ENCODE measurements around the gene EEA1.
"Not testable (repeated sequence)": the region's sequence is repeated elsewhere in the genome, so short reads cannot be mapped to it uniquely, and the experiment has no call there.

The EEA1 gene

DNA sequence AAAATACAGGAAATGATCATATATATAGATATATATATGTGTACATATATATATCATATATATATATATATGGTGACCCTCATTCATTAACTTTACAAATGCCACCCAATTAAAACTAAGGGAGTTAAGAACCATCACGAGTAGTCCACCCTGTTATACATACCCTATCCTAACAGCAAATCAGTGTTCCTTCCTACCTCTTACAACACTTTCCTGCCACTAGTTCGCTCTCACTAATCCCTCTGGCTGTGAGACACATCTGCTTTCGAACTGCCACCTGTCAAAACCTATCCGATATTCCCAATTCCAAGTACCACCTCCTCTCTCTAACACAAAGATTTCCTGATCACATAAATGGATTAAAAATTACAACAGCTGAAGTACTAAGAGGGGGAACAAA, 100.5 kb downstream of the EEA1 start:
- no peak for DNase-seq (ENCODE audit: extremely low spot score, insufficient read length, low read depth)
- no peak for FAIRE-seq

DNA sequence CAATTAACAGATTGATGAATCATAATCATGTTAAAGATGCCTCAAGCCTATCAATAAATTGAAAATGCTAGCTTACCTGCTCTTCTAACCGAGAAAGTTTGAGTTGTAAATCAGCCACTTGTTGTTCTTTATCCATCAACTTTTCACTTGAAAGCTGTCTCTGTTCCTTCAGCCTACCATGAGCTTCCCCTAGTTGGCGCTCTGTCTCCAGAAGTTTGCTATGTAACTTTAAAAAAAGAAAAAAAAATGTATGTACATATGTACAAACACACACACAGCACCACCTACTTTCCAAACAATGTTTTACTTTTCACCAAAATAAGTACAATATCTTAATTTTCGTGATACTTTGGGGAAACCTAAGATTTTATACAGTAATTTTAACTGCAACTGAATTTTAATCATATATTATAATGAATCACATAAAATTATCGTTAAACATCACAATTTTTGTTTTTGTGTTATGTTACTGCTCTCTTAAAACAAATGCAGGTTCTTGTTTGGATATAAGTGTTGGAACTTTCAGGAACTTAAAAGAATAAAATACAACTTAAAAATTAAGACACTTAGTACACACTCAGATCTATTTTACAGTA, 101.2 kb downstream of the EEA1 start:
- FAIRE-seq (peak; percentile 73), DNase-seq (ENCODE audit: extremely low spot score, insufficient read length, low read depth) (peak; percentile 3)

DNA sequence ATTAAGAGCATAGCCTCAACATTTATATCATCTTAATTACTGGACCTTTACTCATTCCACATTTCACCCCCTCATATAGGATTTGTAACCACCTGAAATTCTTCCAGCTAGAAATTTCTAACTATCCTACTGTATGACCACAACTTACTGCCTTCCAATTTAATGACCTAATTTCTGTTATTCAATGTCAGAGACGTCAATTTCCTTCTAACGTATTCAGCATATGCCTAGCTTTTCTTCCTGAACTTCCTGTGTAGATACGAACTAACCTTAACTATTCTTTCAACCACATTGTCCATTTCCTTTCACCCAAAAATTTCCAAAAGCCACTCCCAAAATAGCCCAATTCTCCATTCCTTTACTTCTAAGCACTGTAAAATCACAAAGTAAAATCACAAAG, 108.0 kb downstream of the EEA1 start:
- FAIRE-seq (no peak), DNase-seq (ENCODE audit: extremely low spot score, insufficient read length, low read depth) (no peak)

DNA sequence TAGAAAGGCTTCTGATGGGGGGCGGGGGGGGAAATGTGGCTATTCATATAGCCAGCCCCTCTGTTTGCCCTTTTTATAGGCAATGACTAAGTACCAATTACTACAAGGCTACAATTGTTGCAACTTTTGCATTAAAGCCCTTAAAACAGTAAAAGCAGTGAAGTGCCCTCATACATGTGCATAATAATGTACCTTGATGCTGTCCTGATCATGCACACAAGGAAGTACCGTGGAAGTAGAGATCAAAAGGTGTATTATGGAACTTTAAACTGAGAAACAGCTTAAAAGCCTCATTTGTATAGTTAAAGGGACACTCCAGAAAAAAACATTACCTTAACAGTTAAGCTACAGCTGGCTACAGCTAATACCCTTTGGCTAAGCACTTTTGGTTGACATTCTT, 114.5 kb downstream of the EEA1 start:
- FAIRE-seq = no peak

DNA sequence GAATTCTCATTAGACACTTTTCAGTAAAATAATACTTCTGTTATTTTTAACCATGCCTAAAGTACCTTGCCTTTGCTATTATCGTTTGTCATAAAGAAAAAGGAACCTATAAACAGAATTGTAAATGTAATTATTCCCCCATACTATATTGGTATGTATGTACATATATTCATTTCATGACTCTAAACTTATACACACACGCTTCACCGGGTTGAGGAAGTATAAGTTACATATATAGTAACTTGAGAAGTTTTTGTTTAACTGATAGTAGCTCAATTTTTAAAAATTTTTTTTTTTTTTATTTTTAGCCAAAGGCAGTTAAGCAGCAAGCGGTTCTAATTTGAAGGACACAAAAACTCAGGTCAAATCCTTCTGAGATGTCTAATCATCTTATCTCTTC, 118.7 kb downstream of the EEA1 start:
- peak; percentile 14 for DNase-seq (ENCODE audit: extremely low spot score, insufficient read length, low read depth)
- peak; percentile 66 for FAIRE-seq

More for the DNA sequence above, 114.5 kb downstream of the EEA1 start:
- no peak for DNase-seq (ENCODE audit: extremely low spot score, insufficient read length, low read depth)

DNA sequence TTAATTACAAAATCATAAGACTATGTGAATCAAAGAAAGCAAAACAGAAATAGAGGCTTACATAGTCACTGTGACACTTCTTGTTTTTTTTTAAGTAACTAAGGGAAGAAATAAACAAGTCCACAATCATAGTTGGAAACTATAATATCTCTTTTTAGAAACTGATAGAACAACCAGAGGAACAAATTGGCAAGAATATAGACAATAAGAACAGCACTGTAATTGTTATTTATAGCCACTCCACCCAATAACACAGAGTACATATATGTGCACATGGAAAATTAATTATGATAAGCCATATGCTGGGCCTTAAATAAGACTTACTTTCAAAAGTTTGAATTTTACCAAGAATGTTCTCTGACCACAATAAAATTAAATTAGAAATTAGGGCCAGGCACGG, 125.2 kb downstream of the EEA1 start:
- FAIRE-seq (no peak), DNase-seq (ENCODE audit: extremely low spot score, insufficient read length, low read depth) (no peak)

DNA sequence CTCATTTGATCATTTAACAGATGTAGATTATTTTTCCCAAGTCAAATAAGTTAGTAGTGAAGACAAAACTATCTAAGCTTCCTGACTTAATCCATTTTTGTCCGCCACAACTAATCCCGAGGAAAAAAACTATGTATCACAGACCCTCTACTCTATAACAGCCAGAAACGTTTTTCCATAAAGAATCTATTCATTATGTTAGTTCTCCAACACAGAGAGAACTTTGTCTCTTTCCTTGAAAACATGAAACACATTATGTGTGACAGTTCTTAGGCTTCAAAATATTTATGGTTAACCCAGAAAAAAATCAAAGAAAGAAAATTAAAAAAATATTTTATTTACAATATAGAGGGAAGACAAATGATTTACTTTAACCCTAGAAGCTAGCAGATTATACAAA, 126.2 kb downstream of the EEA1 start:
- no peak for FAIRE-seq

DNA sequence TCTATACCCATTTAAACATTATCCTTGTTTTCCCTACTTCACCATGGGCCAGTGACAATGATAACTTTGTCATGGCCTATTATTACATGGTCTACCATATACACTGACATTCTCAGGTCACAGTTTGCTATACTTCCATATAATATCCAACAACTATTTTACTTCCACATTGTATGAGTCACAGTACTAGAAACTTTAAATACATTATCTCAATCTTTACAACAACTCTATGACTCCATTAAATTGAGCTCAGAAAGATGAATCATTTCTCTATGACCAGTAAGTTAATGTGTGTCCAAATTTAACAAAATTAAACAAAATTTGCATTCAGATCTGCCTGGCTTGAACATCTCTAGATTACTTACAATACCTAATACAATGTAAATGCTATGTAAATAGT, 132.4 kb downstream of the EEA1 start:
- FAIRE-seq = no peak
- DNase-seq (ENCODE audit: extremely low spot score, insufficient read length, low read depth) = no peak

More for the DNA sequence above, 126.2 kb downstream of the EEA1 start:
- no peak for DNase-seq (ENCODE audit: extremely low spot score, insufficient read length, low read depth)

DNA sequence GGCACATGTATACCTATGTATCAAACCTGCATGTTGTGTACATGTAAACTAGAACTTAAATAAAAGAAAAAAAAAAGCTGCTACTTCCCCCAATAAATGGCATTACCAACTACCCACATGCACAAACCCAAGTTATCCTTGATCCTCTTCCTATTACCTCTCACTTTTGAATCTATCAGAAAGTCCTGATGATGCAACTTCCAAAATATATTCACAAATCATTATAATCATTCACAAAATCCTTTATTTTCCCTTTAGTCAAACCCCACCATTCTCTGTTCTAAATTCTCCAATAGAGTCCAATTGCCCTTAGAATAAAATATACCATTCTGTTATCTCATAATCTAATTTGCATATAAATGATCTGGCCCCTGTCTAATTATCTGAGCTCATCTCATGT, 134.3 kb downstream of the EEA1 start:
- FAIRE-seq (no peak), DNase-seq (ENCODE audit: extremely low spot score, insufficient read length, low read depth) (no peak)

DNA sequence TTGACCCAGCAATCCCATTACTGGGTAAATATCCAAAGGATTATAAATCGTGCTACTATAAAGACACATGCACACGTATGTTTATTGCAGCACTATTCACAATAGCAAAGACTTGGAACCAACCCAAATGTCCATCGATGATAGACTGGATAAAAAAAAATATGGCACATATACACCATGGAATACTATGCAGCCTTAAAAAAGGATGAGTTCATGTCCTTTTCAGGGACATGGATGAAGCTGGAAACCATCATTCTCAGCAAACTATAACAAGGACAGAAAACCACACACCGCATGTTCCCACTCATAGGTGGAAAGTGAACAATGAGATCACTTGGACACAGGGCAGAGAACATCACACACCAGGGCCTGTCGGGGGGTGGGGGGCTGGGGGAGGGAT, 134.7 kb downstream of the EEA1 start:
- not testable (repeated sequence) for DNase-seq (ENCODE audit: extremely low spot score, insufficient read length, low read depth); FAIRE-seq

DNA sequence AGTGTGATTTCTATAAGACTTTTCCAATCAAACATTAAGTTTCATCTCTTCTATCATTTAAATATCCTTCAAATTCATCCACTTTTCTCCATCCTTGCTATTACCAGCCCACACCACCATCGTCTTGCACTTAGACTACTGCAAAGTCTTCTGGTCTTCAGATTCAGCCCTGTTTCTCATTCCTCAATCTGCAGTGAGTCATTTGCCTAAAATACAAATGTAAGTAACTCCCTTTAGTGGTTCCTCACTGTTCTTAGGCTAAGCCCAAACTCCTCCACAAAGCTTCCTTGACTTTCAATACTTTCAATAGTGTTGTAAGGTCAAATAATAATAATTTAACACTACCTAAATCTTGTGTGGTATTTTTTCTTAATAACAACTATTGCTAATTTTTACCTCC, 143.1 kb downstream of the EEA1 start:
- DNase-seq (ENCODE audit: extremely low spot score, insufficient read length, low read depth) (no peak), FAIRE-seq (no peak)

DNA sequence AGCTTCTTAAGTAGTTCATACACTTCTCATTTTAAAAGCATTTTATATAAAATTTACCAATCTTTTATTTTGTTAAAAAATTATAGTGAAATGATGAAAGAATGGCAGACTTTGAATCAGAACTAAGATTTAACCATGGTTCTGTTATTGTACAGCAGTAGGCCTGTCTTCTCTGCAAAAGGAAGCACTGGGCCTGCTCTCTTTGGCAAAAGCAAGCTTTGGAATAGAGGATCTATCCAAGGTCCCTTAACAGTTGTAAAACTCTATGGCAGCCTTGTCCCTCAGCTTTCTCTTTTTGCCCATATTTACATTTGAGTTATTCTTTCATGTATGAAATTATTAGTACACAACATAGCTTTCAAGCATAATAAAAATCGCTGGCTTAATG, 143.5 kb downstream of the EEA1 start:
- FAIRE-seq (no peak), DNase-seq (ENCODE audit: extremely low spot score, insufficient read length, low read depth) (no peak)

DNA sequence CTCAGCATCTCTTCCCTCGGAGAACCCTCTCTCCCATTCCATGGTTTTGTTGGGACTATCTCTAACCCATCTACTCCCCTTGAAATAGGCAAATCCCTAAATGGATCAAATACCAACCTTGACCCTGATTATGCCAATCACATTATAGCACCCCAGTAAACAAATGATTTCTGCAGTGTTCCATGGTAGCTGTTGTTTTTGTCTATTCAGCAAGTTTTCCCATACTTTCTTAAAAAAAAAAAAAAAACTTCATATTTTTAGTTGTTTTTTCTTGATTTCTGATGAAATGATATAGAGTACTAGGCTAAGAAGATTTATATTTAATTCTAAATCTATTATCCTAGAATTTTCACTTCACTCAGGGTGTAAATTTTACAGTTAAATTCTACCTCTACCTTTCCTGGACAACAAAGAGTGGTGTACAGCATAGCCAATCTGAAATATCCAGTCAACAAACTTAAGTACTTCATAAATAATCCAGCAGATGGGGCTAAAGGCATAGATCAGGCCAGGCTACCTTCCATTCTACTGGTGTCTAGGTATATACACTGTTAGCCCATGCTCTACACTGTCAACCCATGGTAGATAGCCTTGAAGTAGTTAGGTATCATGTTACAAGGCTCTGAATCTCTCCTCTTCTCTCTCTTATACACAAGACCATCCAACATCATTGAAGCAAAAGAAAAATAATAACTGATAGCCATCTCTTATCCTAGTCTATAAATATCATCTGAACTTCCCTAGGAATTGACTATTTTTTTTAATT, 144.1 kb downstream of the EEA1 start:
- FAIRE-seq (peak; percentile 97), DNase-seq (ENCODE audit: extremely low spot score, insufficient read length, low read depth) (peak; percentile 28)

DNA sequence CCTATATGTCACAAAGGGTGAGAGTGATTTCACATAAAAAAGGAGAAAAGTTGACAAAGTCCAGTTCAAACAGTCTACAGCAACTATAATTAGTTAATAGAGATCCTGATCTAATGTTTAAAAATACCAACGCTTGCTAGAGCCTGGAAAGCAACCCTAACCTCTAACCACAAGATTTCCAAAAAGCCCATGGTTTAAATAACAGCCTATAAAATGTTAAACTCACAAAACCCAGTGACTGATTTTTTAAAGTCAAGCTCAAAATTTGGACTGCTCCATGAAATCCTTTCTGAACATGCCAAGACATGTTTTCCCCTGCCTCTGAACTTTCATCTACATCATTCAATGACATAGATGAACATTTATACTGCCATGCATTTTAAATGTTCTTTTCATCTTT, 144.7 kb downstream of the EEA1 start:
- FAIRE-seq (no peak), DNase-seq (ENCODE audit: extremely low spot score, insufficient read length, low read depth) (no peak)

DNA sequence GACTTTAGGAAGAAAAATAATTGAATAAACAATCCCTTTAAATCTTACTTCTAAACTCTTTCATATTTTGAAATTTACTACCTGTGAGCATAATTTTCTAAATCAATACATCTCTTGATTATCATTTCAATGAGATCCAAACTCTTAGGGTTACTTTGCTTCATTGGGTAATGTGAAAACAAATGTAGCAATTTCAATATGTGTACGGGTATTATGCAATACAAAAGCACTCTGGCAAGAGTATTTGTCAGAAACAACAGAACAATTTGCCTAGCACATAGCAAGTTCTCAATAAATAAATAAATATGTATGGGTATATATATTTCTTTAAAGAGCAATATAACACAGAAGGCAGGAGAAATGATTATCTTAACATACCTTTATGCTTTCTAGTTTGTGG, 149.2 kb downstream of the EEA1 start:
- FAIRE-seq (no peak), DNase-seq (ENCODE audit: extremely low spot score, insufficient read length, low read depth) (no peak)

DNA sequence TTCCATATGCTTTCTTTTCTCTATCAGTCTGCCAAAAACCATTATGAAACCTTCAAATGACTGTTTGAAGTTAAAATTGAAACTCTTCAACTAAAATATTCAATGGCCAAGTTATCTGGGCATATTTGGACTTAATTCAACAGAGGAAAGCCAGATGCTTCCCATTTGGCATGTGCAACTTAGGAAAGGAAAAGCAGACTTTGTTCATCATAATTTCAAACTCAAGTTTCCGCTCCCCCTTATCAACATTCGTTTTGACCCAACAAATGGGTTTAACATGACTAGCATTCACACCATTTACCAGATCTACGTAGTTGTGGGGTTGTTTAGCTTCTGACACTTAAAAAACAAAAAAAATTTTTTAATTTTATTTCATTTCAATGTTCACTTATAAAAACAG, 150.6 kb downstream of the EEA1 start:
- no peak for FAIRE-seq
- no peak for DNase-seq (ENCODE audit: extremely low spot score, insufficient read length, low read depth)

DNA sequence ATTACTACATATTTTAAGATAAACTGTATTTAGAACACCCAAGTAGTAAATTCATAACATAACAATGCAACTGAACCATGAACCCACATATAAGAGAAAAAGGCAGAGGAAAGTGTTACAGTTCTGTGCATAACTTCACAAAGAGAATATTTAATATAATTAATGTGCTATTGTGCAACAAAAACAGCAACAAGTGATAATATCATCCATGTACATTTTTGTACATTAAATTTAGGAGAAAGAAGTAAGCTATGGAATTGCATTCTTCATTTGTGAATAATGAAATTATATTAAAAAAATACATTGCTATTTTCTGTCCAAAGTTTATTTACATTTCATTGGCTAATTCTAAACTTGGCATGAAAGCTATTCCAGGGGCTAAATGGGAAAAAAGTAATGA, 153.7 kb downstream of the EEA1 start:
- DNase-seq (ENCODE audit: extremely low spot score, insufficient read length, low read depth) = no peak
- FAIRE-seq = no peak

DNA sequence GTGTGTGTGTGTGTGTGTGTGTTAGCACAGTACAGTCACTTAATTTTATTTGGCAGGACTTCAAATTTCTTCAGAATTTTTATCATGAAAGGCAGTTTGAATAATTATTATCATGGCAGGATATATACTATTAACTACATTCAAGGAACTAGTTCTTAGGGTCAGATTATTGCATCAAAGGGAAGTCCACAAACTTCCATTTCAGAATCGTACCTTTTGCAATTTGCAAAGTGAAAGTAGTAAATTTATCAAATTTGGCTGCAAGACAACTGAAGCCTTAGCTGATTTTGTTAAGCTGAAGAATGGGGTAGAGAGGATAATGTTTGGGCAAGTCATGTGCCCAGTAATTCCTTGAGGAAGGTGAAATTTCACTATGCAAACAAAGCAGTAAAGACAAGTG, 158.1 kb downstream of the EEA1 start:
- no peak for DNase-seq (ENCODE audit: extremely low spot score, insufficient read length, low read depth)
- no peak for FAIRE-seq

DNA sequence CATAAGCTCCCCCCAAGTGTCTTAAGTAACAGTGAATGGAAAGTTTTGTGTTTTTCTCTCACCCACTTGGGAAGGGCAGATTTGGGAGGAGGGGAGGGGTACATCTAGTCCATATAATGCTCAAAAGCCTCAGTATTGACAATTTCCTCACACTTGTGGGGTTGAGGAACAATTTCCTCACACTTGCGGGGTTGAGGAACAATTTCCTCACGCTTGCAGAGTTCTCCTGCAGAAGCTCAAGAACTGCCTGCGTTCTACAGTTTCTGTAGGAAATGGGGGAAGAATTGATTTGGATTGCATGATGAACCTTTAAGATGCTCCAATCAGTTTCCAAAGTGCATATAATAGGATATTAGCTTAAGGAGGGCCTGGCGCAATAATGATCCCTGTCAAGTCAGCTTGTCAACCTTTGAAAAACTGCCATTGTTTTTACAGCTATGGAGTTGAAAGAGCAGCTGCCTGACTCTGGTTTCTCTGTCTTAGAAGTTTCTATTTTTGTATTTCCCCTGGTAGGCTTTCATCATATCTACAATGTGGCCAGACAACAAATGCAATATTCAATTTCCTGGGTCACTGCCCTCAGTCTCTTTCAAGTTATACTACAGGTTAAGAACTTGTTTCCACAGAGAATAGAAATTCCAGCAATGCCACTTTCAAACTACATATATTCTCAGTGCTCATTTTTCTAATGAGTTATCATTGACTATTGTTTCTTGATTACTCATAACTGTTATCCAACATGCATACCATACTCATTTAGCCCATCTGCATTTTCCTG, 159.8 kb downstream of the EEA1 start:
- DNase-seq (ENCODE audit: extremely low spot score, insufficient read length, low read depth) (no peak), FAIRE-seq (peak; percentile 80)

DNA sequence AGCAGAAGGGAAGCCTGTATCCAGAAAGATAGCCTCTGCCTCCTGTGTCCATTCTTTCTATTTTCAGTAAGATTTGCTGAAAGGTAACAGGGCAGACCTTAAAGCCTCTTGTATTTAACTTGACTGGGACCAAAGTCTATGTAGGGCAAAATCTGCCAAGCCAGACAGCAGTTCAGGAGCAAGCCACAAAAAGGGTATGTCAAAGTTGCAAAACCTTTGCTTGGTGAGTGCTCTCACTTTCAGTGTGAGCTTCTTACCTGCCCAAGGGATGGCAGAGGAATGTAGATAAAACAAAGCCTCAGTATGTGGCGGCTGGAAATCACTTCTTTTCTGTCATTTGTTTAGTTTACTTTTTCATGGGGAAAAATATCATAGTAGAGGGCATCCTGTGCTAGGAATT, 163.2 kb downstream of the EEA1 start:
- no peak for DNase-seq (ENCODE audit: extremely low spot score, insufficient read length, low read depth)

DNA sequence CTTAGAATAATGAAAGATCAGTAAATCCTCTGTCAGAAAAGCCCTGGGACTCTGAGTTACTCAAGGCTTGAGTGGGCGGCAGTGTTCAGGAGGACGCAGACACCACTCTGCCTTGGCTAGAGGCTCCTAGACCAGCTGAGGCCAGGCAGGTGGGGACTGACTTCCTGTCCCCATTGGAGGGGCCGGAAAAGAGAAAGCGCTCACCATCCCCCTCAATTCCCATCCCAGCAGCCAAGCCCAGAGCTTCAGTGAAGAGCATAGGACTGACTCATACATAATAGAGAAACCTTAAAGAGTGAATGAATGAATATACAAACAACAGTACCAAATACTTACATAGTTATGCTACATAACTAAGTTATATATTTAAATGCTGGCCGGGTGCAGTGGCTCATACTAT, 164.3 kb downstream of the EEA1 start:
- FAIRE-seq (no peak), DNase-seq (ENCODE audit: extremely low spot score, insufficient read length, low read depth) (no peak)

More for the DNA sequence above, 163.2 kb downstream of the EEA1 start:
- FAIRE-seq = no peak
